Activated naive CD8-positive, alpha-beta T cell (primary cell): ENCODE measurements around the gene PDSS1.
"Not testable (repeated sequence)": the region's sequence is repeated elsewhere in the genome, so short reads cannot be mapped to it uniquely, and the experiment has no call there.

Experiments
- H3K27ac Mint-ChIP-seq: one replicate; pipeline ENCODE4 v1.8.0; 2021; ENCODE audit warnings: mixed read lengths
- H3K27me3 Mint-ChIP-seq: one replicate; pipeline ENCODE4 v1.8.0; 2021; ENCODE audit warnings: mixed read lengths
- H3K36me3 Mint-ChIP-seq: one replicate; pipeline ENCODE4 v1.8.0; 2021; ENCODE audit warnings: mixed read lengths
- H3K4me1 Mint-ChIP-seq: one replicate; pipeline ENCODE4 v1.8.0; 2021; ENCODE audit warnings: low read depth, mixed read lengths
- H3K4me3 Mint-ChIP-seq: one replicate; pipeline ENCODE4 v1.8.0; 2021; ENCODE audit warnings: mild to moderate bottlenecking, mixed read lengths
- H3K9me3 Mint-ChIP-seq: one replicate; pipeline ENCODE4 v1.8.0; 2021; ENCODE audit warnings: low read depth, mixed read lengths

Gene PDSS1

GRCh38 chr10:26685441-26685840 lies 12.1 kb upstream of the PDSS1 start:
- Mint-ChIP-seq H3K27ac (no peak overlapping the region), H3K9me3 (no peaks in the 10 kb centered on the region), H3K36me3 (peaks cover 2% of the 10 kb centered on the region)

GRCh38 chr10:26689399-26689798 lies 8.1 kb upstream of the PDSS1 start:
- Mint-ChIP-seq H3K36me3 (no peaks in the 10 kb centered on the region), H3K4me3 (no peak overlapping the region), H3K27ac (no peak overlapping the region), H3K4me1 (peaks cover 22% of the 10 kb centered on the region), H3K9me3 (no peaks in the 10 kb centered on the region), H3K27me3 (no peaks in the 10 kb centered on the region)

More at GRCh38 chr10:26685441-26685840, 12.1 kb upstream of the PDSS1 start:
- Mint-ChIP-seq H3K4me3 (peak overlapping the region; percentile 18), H3K27me3 (no peaks in the 10 kb centered on the region), H3K4me1 (peaks cover 46% of the 10 kb centered on the region)

GRCh38 chr10:26690731-26691475 lies 6.6 kb upstream of the PDSS1 start:
- Mint-ChIP-seq H3K9me3 (no peaks in the 10 kb centered on the region), H3K36me3 (no peaks in the 10 kb centered on the region), H3K27me3 (no peaks in the 10 kb centered on the region), H3K4me1 (peaks cover 15% of the 10 kb centered on the region), H3K27ac (no peak overlapping the region), H3K4me3 (no peak overlapping the region)

GRCh38 chr10:26694536-26694935 lies 3.0 kb upstream of the PDSS1 start:
- not testable (repeated sequence) for H3K27ac Mint-ChIP-seq, H3K4me3 Mint-ChIP-seq
- H3K4me1 Mint-ChIP-seq: peaks cover 21% of the 10 kb centered on the region

GRCh38 chr10:26696786-26697162 lies 727 bp upstream of the PDSS1 start:
- H3K4me1 Mint-ChIP-seq: peaks cover 26% of the 10 kb centered on the region
- H3K27ac Mint-ChIP-seq: peak overlapping the region; percentile 95
- no peaks in the 10 kb centered on the region for H3K27me3 Mint-ChIP-seq
- H3K4me3 Mint-ChIP-seq: peak overlapping the region; percentile 94
- peaks cover 6% of the 10 kb centered on the region for H3K36me3 Mint-ChIP-seq
- H3K9me3 Mint-ChIP-seq: no peaks in the 10 kb centered on the region

More at GRCh38 chr10:26694536-26694935, 3.0 kb upstream of the PDSS1 start:
- H3K36me3 Mint-ChIP-seq, H3K9me3 Mint-ChIP-seq, H3K27me3 Mint-ChIP-seq: not testable (repeated sequence)

GRCh38 chr10:26697922-26698608 lies 564 bp downstream of the PDSS1 start:
- peaks cover 9% of the 10 kb centered on the region for H3K36me3 Mint-ChIP-seq
- H3K4me3 Mint-ChIP-seq: peak overlapping the region; percentile 99
- H3K27ac Mint-ChIP-seq: peak overlapping the region; percentile 93
- no peaks in the 10 kb centered on the region for H3K27me3 Mint-ChIP-seq
- no peaks in the 10 kb centered on the region for H3K9me3 Mint-ChIP-seq
- peaks cover 31% of the 10 kb centered on the region for H3K4me1 Mint-ChIP-seq

- no peaks in the 10 kb centered on the region for H3K9me3 Mint-ChIP-seq
- peak overlapping the region; percentile 28 for H3K27ac Mint-ChIP-seq
- no peaks in the 10 kb centered on the region for H3K27me3 Mint-ChIP-seq
- H3K36me3 Mint-ChIP-seq: peaks cover 9% of the 10 kb centered on the region
- peak overlapping the region; percentile 99 for H3K4me3 Mint-ChIP-seq
- H3K4me1 Mint-ChIP-seq: peaks cover 31% of the 10 kb centered on the region
These were observed 1.4 kb downstream of the PDSS1 start for GRCh38 chr10:26698909-26699308.

GRCh38 chr10:26699631-26700030 lies 2.1 kb downstream of the PDSS1 start:
- no peaks in the 10 kb centered on the region for H3K9me3 Mint-ChIP-seq
- H3K27me3 Mint-ChIP-seq: no peaks in the 10 kb centered on the region
- H3K4me1 Mint-ChIP-seq: peaks cover 31% of the 10 kb centered on the region
- no peak overlapping the region for H3K27ac Mint-ChIP-seq
- peak overlapping the region; percentile 99 for H3K4me3 Mint-ChIP-seq
- H3K36me3 Mint-ChIP-seq: peaks cover 13% of the 10 kb centered on the region

- Mint-ChIP-seq H3K4me1 (peaks cover 33% of the 10 kb centered on the region), H3K27ac (no peak overlapping the region), H3K36me3 (peaks cover 13% of the 10 kb centered on the region)
These were observed 3.6 kb downstream of the PDSS1 start for GRCh38 chr10:26700884-26701630.

GRCh38 chr10:26703096-26703495 lies 5.6 kb downstream of the PDSS1 start:
- no peak overlapping the region for H3K4me3 Mint-ChIP-seq
- H3K27ac Mint-ChIP-seq: no peak overlapping the region
- H3K9me3 Mint-ChIP-seq: no peaks in the 10 kb centered on the region
- peaks cover 27% of the 10 kb centered on the region for H3K4me1 Mint-ChIP-seq
- H3K27me3 Mint-ChIP-seq: no peaks in the 10 kb centered on the region
- H3K36me3 Mint-ChIP-seq: peaks cover 18% of the 10 kb centered on the region

More at GRCh38 chr10:26700884-26701630, 3.6 kb downstream of the PDSS1 start:
- Mint-ChIP-seq H3K27me3 (no peaks in the 10 kb centered on the region), H3K9me3 (no peaks in the 10 kb centered on the region), H3K4me3 (peak overlapping the region; percentile 52)

GRCh38 chr10:26703974-26704373 lies 6.5 kb downstream of the PDSS1 start:
- Mint-ChIP-seq H3K9me3 (no peaks in the 10 kb centered on the region), H3K4me1 (peaks cover 21% of the 10 kb centered on the region), H3K36me3 (peaks cover 20% of the 10 kb centered on the region), H3K27ac (no peak overlapping the region), H3K4me3 (no peak overlapping the region), H3K27me3 (no peaks in the 10 kb centered on the region)

GRCh38 chr10:26706206-26706605 lies 8.7 kb downstream of the PDSS1 start:
- Mint-ChIP-seq H3K27ac (peak overlapping the region; percentile 22), H3K9me3 (no peaks in the 10 kb centered on the region), H3K4me3 (no peak overlapping the region), H3K4me1 (peaks cover 7% of the 10 kb centered on the region), H3K36me3 (peaks cover 15% of the 10 kb centered on the region), H3K27me3 (no peaks in the 10 kb centered on the region)

GRCh38 chr10:26706936-26707335 lies 9.4 kb downstream of the PDSS1 start:
- no peaks in the 10 kb centered on the region for H3K27me3 Mint-ChIP-seq
- H3K4me3 Mint-ChIP-seq: no peak overlapping the region
- H3K4me1 Mint-ChIP-seq: peaks cover 6% of the 10 kb centered on the region
- no peak overlapping the region for H3K27ac Mint-ChIP-seq
- H3K9me3 Mint-ChIP-seq: no peaks in the 10 kb centered on the region
- peaks cover 14% of the 10 kb centered on the region for H3K36me3 Mint-ChIP-seq

- Mint-ChIP-seq H3K27me3 (no peaks in the 10 kb centered on the region), H3K4me1 (no peaks in the 10 kb centered on the region), H3K27ac (no peak overlapping the region), H3K9me3 (no peaks in the 10 kb centered on the region), H3K36me3 (peaks cover 9% of the 10 kb centered on the region), H3K4me3 (no peak overlapping the region)
These were observed 13.8 kb downstream of the PDSS1 start for GRCh38 chr10:26711324-26711723.
